ENCODE data around the gene VSIG8.

- TF ChIP-seq CTCF (IDR thresholded peaks at IDR 0.05) = no peak
- TF ChIP-seq EZH2 (IDR thresholded peaks at IDR 0.05; ENCODE audit: borderline replicate concordance, insufficient read depth, low read depth, low read length, poor library complexity, severe bottlenecking) = no peak
Measured at GRCh38 chr1:159866066-159866465, 3.6 kb upstream of the VSIG8 start.
